Measurements from ENCODE around the gene CYP2A7. TPM values are rescaled to one million over a fixed set of nuclear protein-coding genes. Genes with fewer than 3 reads are reported as not detected.
"Not testable (repeated sequence)": the region's sequence is repeated elsewhere in the genome, so short reads cannot be mapped to it uniquely, and the experiment has no call there.

CYP2A7 gene
- total RNA-seq, 2 experiments from 2014 or later = not detected

- H3K36me3 Mint-ChIP-seq; H3K27ac Mint-ChIP-seq; CTCF ChIA-PET; ATAC-seq; H3K9me3 Mint-ChIP-seq (ENCODE audit: low read depth); H3K4me3 Mint-ChIP-seq: not testable (repeated sequence)
- peaks cover 35% of the 10 kb centered on the region for H3K4me1 Mint-ChIP-seq
- DNase-seq = peak; percentile 37
- H3K27me3 Mint-ChIP-seq = peaks cover 47% of the 10 kb centered on the region
Observed at GRCh38 chr19:40846722-40847121, 35.3 kb downstream of the CYP2A7 start.

- H3K9me3 Mint-ChIP-seq (ENCODE audit: low read depth); H3K36me3 Mint-ChIP-seq; CTCF ChIA-PET: not testable (repeated sequence)
- Mint-ChIP-seq H3K27me3 (peaks cover 37% of the 10 kb centered on the region), H3K4me1 (peaks cover 28% of the 10 kb centered on the region), H3K4me3 (peak overlapping the region; percentile 42), H3K27ac (peak overlapping the region; percentile 64)
- peak; percentile 100 for ATAC-seq
- peak; percentile 92 for DNase-seq
Observed at GRCh38 chr19:40843653-40844052, 38.4 kb downstream of the CYP2A7 start.

GRCh38 chr19:40842997-40843652, 38.9 kb downstream of the CYP2A7 start:
- ATAC-seq; DNase-seq; H3K9me3 Mint-ChIP-seq (ENCODE audit: low read depth); H3K36me3 Mint-ChIP-seq; CTCF ChIA-PET: not testable (repeated sequence)
- Mint-ChIP-seq H3K4me3 (peak overlapping the region; percentile 42), H3K27ac (peak overlapping the region; percentile 64), H3K27me3 (peaks cover 34% of the 10 kb centered on the region), H3K4me1 (peaks cover 24% of the 10 kb centered on the region)

GRCh38 chr19:40842012-40842411, 40.0 kb downstream of the CYP2A7 start:
- DNase-seq; H3K9me3 Mint-ChIP-seq (ENCODE audit: low read depth); H3K4me3 Mint-ChIP-seq; ATAC-seq; H3K27ac Mint-ChIP-seq; H3K36me3 Mint-ChIP-seq: not testable (repeated sequence)
- CTCF ChIA-PET = interaction anchor here (1.4 kb wide), 1 partner anchor 22 kb away, joined by 3 read pairs; no protein-coding TSS in a partner anchor
- H3K4me1 Mint-ChIP-seq = peaks cover 21% of the 10 kb centered on the region
- peaks cover 23% of the 10 kb centered on the region for H3K27me3 Mint-ChIP-seq

GRCh38 chr19:40838477-40838876, 43.6 kb downstream of the CYP2A7 start:
- H3K4me3 Mint-ChIP-seq; ATAC-seq; H3K36me3 Mint-ChIP-seq; H3K4me1 Mint-ChIP-seq; DNase-seq; H3K9me3 Mint-ChIP-seq (ENCODE audit: low read depth); H3K27ac Mint-ChIP-seq; CTCF ChIA-PET: not testable (repeated sequence)
- peaks cover 23% of the 10 kb centered on the region for H3K27me3 Mint-ChIP-seq

GRCh38 chr19:40836754-40837429, 45.1 kb downstream of the CYP2A7 start:
- CTCF ChIA-PET = interaction anchor here (1.2 kb wide), 1 partner anchor 202 kb away, joined by 3 read pairs; no protein-coding TSS in a partner anchor
- H3K4me3 Mint-ChIP-seq = no peak overlapping the region
- peaks cover 8% of the 10 kb centered on the region for H3K4me1 Mint-ChIP-seq
- peak; percentile 12 for DNase-seq
- no peak for ATAC-seq
- H3K36me3 Mint-ChIP-seq = no peaks in the 10 kb centered on the region
- no peaks in the 10 kb centered on the region for H3K9me3 Mint-ChIP-seq (ENCODE audit: low read depth)
- H3K27ac Mint-ChIP-seq = no peak overlapping the region
- peaks cover 23% of the 10 kb centered on the region for H3K27me3 Mint-ChIP-seq

GRCh38 chr19:40833728-40834533, 48.1 kb downstream of the CYP2A7 start:
- H3K4me3 Mint-ChIP-seq; CTCF ChIA-PET; H3K4me1 Mint-ChIP-seq; H3K36me3 Mint-ChIP-seq; H3K27ac Mint-ChIP-seq; H3K27me3 Mint-ChIP-seq; H3K9me3 Mint-ChIP-seq (ENCODE audit: low read depth); ATAC-seq: not testable (repeated sequence)
- peak; percentile 7 for DNase-seq

GRCh38 chr19:40832431-40832790, 49.6 kb downstream of the CYP2A7 start:
- CTCF ChIA-PET = interaction anchor here (2.4 kb wide), 1 partner anchor 13 kb away, joined by 13 read pairs; no protein-coding TSS in a partner anchor
- DNase-seq; H3K27ac Mint-ChIP-seq; H3K4me1 Mint-ChIP-seq; H3K4me3 Mint-ChIP-seq; H3K9me3 Mint-ChIP-seq (ENCODE audit: low read depth); ATAC-seq; H3K27me3 Mint-ChIP-seq; H3K36me3 Mint-ChIP-seq: not testable (repeated sequence)

- CTCF ChIA-PET = interaction anchor here (0.8 to 2.4 kb wide), 2 partner anchors 12 to 169 kb away, joined by 3 to 13 read pairs; no protein-coding TSS in a partner anchor
- no peak overlapping the region for H3K27ac Mint-ChIP-seq
- H3K4me1 Mint-ChIP-seq = peaks cover 14% of the 10 kb centered on the region
- H3K4me3 Mint-ChIP-seq = no peak overlapping the region
- H3K9me3 Mint-ChIP-seq (ENCODE audit: low read depth) = no peaks in the 10 kb centered on the region
- peak; percentile 18 for DNase-seq
- peaks cover 4% of the 10 kb centered on the region for H3K27me3 Mint-ChIP-seq
- no peak for ATAC-seq
- H3K36me3 Mint-ChIP-seq = peaks cover 6% of the 10 kb centered on the region
Observed at GRCh38 chr19:40831502-40832430, 50.3 kb downstream of the CYP2A7 start.

GRCh38 chr19:40830741-40831140, 51.3 kb downstream of the CYP2A7 start:
- peak; percentile 5 for DNase-seq
- not testable (repeated sequence) for ATAC-seq; H3K36me3 Mint-ChIP-seq; H3K27ac Mint-ChIP-seq; H3K4me3 Mint-ChIP-seq; H3K9me3 Mint-ChIP-seq (ENCODE audit: low read depth); H3K27me3 Mint-ChIP-seq
- CTCF ChIA-PET = interaction anchor here (2.4 kb wide), 1 partner anchor 11 kb away, joined by 13 read pairs; no protein-coding TSS in a partner anchor
- peaks cover 20% of the 10 kb centered on the region for H3K4me1 Mint-ChIP-seq

GRCh38 chr19:40829205-40829604, 52.8 kb downstream of the CYP2A7 start:
- Mint-ChIP-seq H3K4me3 (no peak overlapping the region), H3K27me3 (no peaks in the 10 kb centered on the region), H3K36me3 (peaks cover 9% of the 10 kb centered on the region), H3K27ac (no peak overlapping the region), H3K9me3 (ENCODE audit: low read depth) (no peaks in the 10 kb centered on the region), H3K4me1 (peaks cover 23% of the 10 kb centered on the region)
- no peak for ATAC-seq
- CTCF ChIA-PET = interaction anchor here (0.6 kb wide), 1 partner anchor 318 kb away, joined by 3 read pairs; no protein-coding TSS in a partner anchor
- no peak for DNase-seq

- H3K36me3 Mint-ChIP-seq = peaks cover 9% of the 10 kb centered on the region
- peaks cover 19% of the 10 kb centered on the region for H3K4me1 Mint-ChIP-seq
- CTCF ChIA-PET = no interaction called here
- H3K9me3 Mint-ChIP-seq (ENCODE audit: low read depth) = no peaks in the 10 kb centered on the region
- H3K27ac Mint-ChIP-seq = no peak overlapping the region
- no peak overlapping the region for H3K4me3 Mint-ChIP-seq
- no peak for ATAC-seq
- no peaks in the 10 kb centered on the region for H3K27me3 Mint-ChIP-seq
- peak; percentile 32 for DNase-seq
Observed at GRCh38 chr19:40827386-40828247, 54.4 kb downstream of the CYP2A7 start.

Data from activated CD8-positive, alpha-beta memory T cell treated with anti-CD3 and anti-CD28 coated beads, Interleukin-2, amount 10 ng/mL, durations not matched to agents 7 days and 5 days (primary cell).